ENCODE measurements around the gene C2CD4D.

DNA sequence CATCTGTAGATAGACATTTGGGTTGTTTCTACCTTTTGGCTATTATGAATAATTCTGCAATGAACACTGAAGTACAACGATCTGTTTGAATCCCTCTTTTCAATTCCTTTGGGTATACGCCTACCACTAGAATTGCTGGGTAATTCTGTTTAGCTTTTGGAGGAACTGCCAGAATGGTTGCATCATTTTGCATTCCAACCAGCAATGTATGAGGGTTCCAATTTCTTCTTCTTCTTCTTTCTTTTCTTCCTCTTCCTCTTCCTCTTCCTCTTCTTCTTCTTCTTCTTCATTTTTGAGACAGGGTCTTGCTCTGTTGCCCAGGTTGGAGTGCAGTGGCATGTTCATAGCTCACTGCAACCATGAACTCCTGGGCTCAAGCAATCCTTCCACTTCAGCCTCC, 27.7 kb upstream of the C2CD4D start:
- TF ChIP-seq, protein P1, sequence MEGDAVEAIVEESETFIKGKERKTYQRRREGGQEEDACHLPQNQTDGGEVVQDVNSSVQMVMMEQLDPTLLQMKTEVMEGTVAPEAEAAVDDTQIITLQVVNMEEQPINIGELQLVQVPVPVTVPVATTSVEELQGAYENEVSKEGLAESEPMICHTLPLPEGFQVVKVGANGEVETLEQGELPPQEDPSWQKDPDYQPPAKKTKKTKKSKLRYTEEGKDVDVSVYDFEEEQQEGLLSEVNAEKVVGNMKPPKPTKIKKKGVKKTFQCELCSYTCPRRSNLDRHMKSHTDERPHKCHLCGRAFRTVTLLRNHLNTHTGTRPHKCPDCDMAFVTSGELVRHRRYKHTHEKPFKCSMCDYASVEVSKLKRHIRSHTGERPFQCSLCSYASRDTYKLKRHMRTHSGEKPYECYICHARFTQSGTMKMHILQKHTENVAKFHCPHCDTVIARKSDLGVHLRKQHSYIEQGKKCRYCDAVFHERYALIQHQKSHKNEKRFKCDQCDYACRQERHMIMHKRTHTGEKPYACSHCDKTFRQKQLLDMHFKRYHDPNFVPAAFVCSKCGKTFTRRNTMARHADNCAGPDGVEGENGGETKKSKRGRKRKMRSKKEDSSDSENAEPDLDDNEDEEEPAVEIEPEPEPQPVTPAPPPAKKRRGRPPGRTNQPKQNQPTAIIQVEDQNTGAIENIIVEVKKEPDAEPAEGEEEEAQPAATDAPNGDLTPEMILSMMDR (IDR thresholded peaks at IDR 0.05) = no peak
- no peak for TF ChIP-seq EZH2 (IDR thresholded peaks at IDR 0.05)
